Activated CD8-positive, alpha-beta T cell treated with anti-CD3 and anti-CD28 coated beads, Interleukin-2, amount 10 ng/mL, durations not matched to agents 7 days and 5 days (primary cell): ENCODE results near the gene ATG9A. TPM values are rescaled to one million over a fixed set of nuclear protein-coding genes. Genes with fewer than 3 reads are reported as not detected.

Experiments used
- ATAC-seq: fragments of 150-1000 bp; cut with Tn5 transposase; one replicate; pipeline ENCODE4 v1.10.0; 2021; ENCODE audit warnings: moderate library complexity
- CTCF ChIA-PET: fragments of 350-600 bp; sonication (Branson Sonifier 250); formaldehyde crosslinking; loops from one replicate; lab custom pipeline; 2021; ENCODE audit warnings: antibody characterized with exemption; lab: Charles Lee
- POLR2A ChIA-PET: fragments of 350-600 bp; sonication (Branson Sonifier 250); formaldehyde crosslinking; loops from one replicate; lab custom pipeline; 2021; ENCODE audit warnings: antibody characterized with exemption; lab: Charles Lee
- DNase-seq: peaks from one replicate; pipeline ENCODE4 v3.0.0-alpha.2; 2020
- H3K27ac Mint-ChIP-seq: one replicate; pipeline ENCODE4 v1.8.0; 2021; ENCODE audit warnings: mild to moderate bottlenecking, mixed read lengths
- H3K27me3 Mint-ChIP-seq: one replicate; pipeline ENCODE4 v1.8.0; 2021; ENCODE audit warnings: low read depth, mixed read lengths
- H3K36me3 Mint-ChIP-seq: one replicate; pipeline ENCODE4 v1.8.0; 2021; ENCODE audit warnings: low read depth, mixed read lengths
- H3K4me1 Mint-ChIP-seq: one replicate; pipeline ENCODE4 v1.8.0; 2021; ENCODE audit warnings: low read depth, mixed read lengths
- H3K4me3 Mint-ChIP-seq: one replicate; pipeline ENCODE4 v1.8.0; 2021; ENCODE audit warnings: mild to moderate bottlenecking, mixed read lengths
- H3K9me3 Mint-ChIP-seq: one replicate; pipeline ENCODE4 v1.8.0; 2022; ENCODE audit warnings: mixed read lengths; ENCODE audit not compliant: insufficient read depth
- total RNA-seq, 2 experiments: library from RNA; stranded (reverse); gene quantifications; one replicate each; pipeline ENCODE4 v1.2.3, GENCODE V29; 2021

Gene ATG9A
- total RNA-seq, 2 experiments from 2014 or later: 51.7 to 53.8 TPM

- CTCF ChIA-PET: interaction anchor here (0.6 to 3.8 kb wide), 17 partner anchors 9 to 84 kb away, joined by 3 to 41 read pairs (median 7); partner anchors contain the start of genes ABCB6, CNPPD1, NHEJ1 and SLC23A3
- no peak for DNase-seq
- POLR2A ChIA-PET: interaction anchor here (0.6 to 1.5 kb wide), 5 partner anchors 29 to 51 kb away, joined by 3 to 6 read pairs (median 4); partner anchors contain the start of gene CNPPD1
- Mint-ChIP-seq H3K4me1 (peaks cover 61% of the 10 kb centered on the region), H3K27me3 (no peaks in the 10 kb centered on the region), H3K9me3 (no peaks in the 10 kb centered on the region), H3K36me3 (peaks cover 52% of the 10 kb centered on the region), H3K4me3 (no peak overlapping the region), H3K27ac (peak overlapping the region; percentile 81)
- ATAC-seq: no peak
Measured at GRCh38 chr2:219210886-219211362, 18.5 kb downstream of the ATG9A start.

GRCh38 chr2:219210196-219210885 is 19.1 kb downstream of the ATG9A start:
- no peaks in the 10 kb centered on the region for H3K27me3 Mint-ChIP-seq
- no peak overlapping the region for H3K4me3 Mint-ChIP-seq
- peaks cover 52% of the 10 kb centered on the region for H3K36me3 Mint-ChIP-seq
- ATAC-seq (no peak), DNase-seq (no peak)
- POLR2A ChIA-PET: interaction anchor here (1.6 to 5.3 kb wide), 2 partner anchors 34 to 37 kb away, joined by 7 to 49 read pairs; partner anchors contain the start of genes CNPPD1 and RETREG2
- H3K27ac Mint-ChIP-seq: peak overlapping the region; percentile 81
- CTCF ChIA-PET: interaction anchor here (1.2 to 4.6 kb wide), 11 partner anchors 9 to 85 kb away, joined by 4 to 49 read pairs (median 11); partner anchors contain the start of genes ABCB6, CNPPD1, GLB1L and NHEJ1
- H3K4me1 Mint-ChIP-seq: peaks cover 65% of the 10 kb centered on the region
- no peaks in the 10 kb centered on the region for H3K9me3 Mint-ChIP-seq

GRCh38 chr2:219209236-219210195 is 19.9 kb downstream of the ATG9A start:
- Mint-ChIP-seq H3K9me3 (peaks cover 3% of the 10 kb centered on the region), H3K27ac (peak overlapping the region; percentile 81), H3K36me3 (peaks cover 53% of the 10 kb centered on the region), H3K27me3 (no peaks in the 10 kb centered on the region), H3K4me3 (peak overlapping the region; percentile 86), H3K4me1 (peaks cover 63% of the 10 kb centered on the region)
- ATAC-seq: no peak
- ChIA-PET CTCF (interaction anchor here (0.7 to 4.6 kb wide), 10 partner anchors 10 to 86 kb away, joined by 3 to 49 read pairs (median 8); partner anchors contain the start of genes ABCB6, CNPPD1, GLB1L and NHEJ1), POLR2A (interaction anchor here (0.9 to 5.3 kb wide), 8 partner anchors 9 to 45 kb away, joined by 3 to 49 read pairs (median 5); partner anchors contain the start of genes ABCB6, CNPPD1, GLB1L and RETREG2)
- no peak for DNase-seq

GRCh38 chr2:219207884-219208740 is 21.3 kb downstream of the ATG9A start:
- ChIA-PET POLR2A (interaction anchor here (1.2 to 5.3 kb wide), 10 partner anchors 26 to 46 kb away, joined by 3 to 49 read pairs (median 6); partner anchors contain the start of genes CNPPD1, GLB1L, RETREG2 and STK16), CTCF (interaction anchor here (0.7 to 4.6 kb wide), 10 partner anchors 12 to 156 kb away, joined by 3 to 49 read pairs (median 8); partner anchors contain the start of genes ABCB6, CNPPD1, GLB1L and NHEJ1)
- Mint-ChIP-seq H3K4me3 (peak overlapping the region; percentile 86), H3K9me3 (peaks cover 5% of the 10 kb centered on the region), H3K27ac (peak overlapping the region; percentile 96), H3K4me1 (peaks cover 63% of the 10 kb centered on the region), H3K27me3 (no peaks in the 10 kb centered on the region), H3K36me3 (peaks cover 54% of the 10 kb centered on the region)
- no peak for ATAC-seq
- no peak for DNase-seq

- H3K4me3 Mint-ChIP-seq: peak overlapping the region; percentile 86
- peaks cover 62% of the 10 kb centered on the region for H3K4me1 Mint-ChIP-seq
- H3K36me3 Mint-ChIP-seq: peaks cover 52% of the 10 kb centered on the region
Measured at GRCh38 chr2:219207134-219207883, 22.1 kb downstream of the ATG9A start.

GRCh38 chr2:219206328-219207133 is 22.9 kb downstream of the ATG9A start, which contains the start of gene ZFAND2B:
Gene ZFAND2B, plus strand, starts transcription at chr2:219206782. Its CDS starts 206 bp downstream, at chr2:219206988.
- H3K4me1 Mint-ChIP-seq: peaks cover 57% of the 10 kb centered on the region
- ChIA-PET POLR2A (interaction anchor here (0.6 to 5.3 kb wide), 19 partner anchors 9 to 76 kb away, joined by 3 to 49 read pairs (median 6); partner anchors contain the start of genes ABCB6, ANKZF1, ATG9A and CNPPD1), CTCF (interaction anchor here (0.8 to 4.6 kb wide), 17 partner anchors 10 to 330 kb away, joined by 3 to 49 read pairs (median 4); partner anchors contain the start of genes CNPPD1, DNAJB2, NHEJ1 and SLC23A3)
- peak within 1 kb of the TSS; percentile 96 for H3K27ac Mint-ChIP-seq
- DNase-seq (peak; percentile 95), ATAC-seq (peak; percentile 98)
- peaks cover 49% of the 10 kb centered on the region for H3K36me3 Mint-ChIP-seq
- H3K27me3 Mint-ChIP-seq: no peaks in the 10 kb centered on the region
- peak within 1 kb of the TSS; percentile 86 for H3K4me3 Mint-ChIP-seq
- H3K9me3 Mint-ChIP-seq: peaks cover 5% of the 10 kb centered on the region

More at GRCh38 chr2:219207134-219207883, 22.1 kb downstream of the ATG9A start:
- no peak for DNase-seq
- CTCF ChIA-PET: interaction anchor here (1.0 to 4.6 kb wide), 10 partner anchors 10 to 181 kb away, joined by 3 to 49 read pairs (median 12); partner anchors contain the start of genes CNPPD1, NHEJ1 and SLC23A3
- POLR2A ChIA-PET: interaction anchor here (0.7 to 5.3 kb wide), 12 partner anchors 12 to 47 kb away, joined by 3 to 49 read pairs (median 7); partner anchors contain the start of genes ANKZF1, ATG9A, CNPPD1 and GLB1L
- Mint-ChIP-seq H3K27ac (peak overlapping the region; percentile 96), H3K27me3 (no peaks in the 10 kb centered on the region), H3K9me3 (peaks cover 5% of the 10 kb centered on the region)
- no peak for ATAC-seq

GRCh38 chr2:219205981-219206327 is 23.5 kb downstream of the ATG9A start:
- H3K4me1 Mint-ChIP-seq: peaks cover 53% of the 10 kb centered on the region
- H3K27ac Mint-ChIP-seq: peak overlapping the region; percentile 96
- H3K36me3 Mint-ChIP-seq: peaks cover 49% of the 10 kb centered on the region
- H3K27me3 Mint-ChIP-seq: no peaks in the 10 kb centered on the region
- H3K9me3 Mint-ChIP-seq: peaks cover 7% of the 10 kb centered on the region
- ChIA-PET CTCF (interaction anchor here (0.8 to 4.6 kb wide), 16 partner anchors 9 to 330 kb away, joined by 3 to 49 read pairs (median 4); partner anchors contain the start of genes CNPPD1, DNAJB2, NHEJ1 and SLC23A3), POLR2A (interaction anchor here (0.6 to 5.3 kb wide), 17 partner anchors 9 to 75 kb away, joined by 3 to 49 read pairs (median 6); partner anchors contain the start of genes ABCB6, ANKZF1, ATG9A and CNPPD1)
- H3K4me3 Mint-ChIP-seq: peak overlapping the region; percentile 86
- ATAC-seq: no peak
- DNase-seq: no peak

GRCh38 chr2:219205165-219205538 is 24.3 kb downstream of the ATG9A start:
- peak overlapping the region; percentile 55 for H3K27ac Mint-ChIP-seq

More at GRCh38 chr2:219205165-219205538, 24.3 kb downstream of the ATG9A start:
- Mint-ChIP-seq H3K36me3 (peaks cover 50% of the 10 kb centered on the region), H3K9me3 (peaks cover 9% of the 10 kb centered on the region), H3K27me3 (no peaks in the 10 kb centered on the region), H3K4me1 (peaks cover 53% of the 10 kb centered on the region), H3K4me3 (no peak overlapping the region)
- ATAC-seq (no peak), DNase-seq (no peak)
- ChIA-PET POLR2A (interaction anchor here (1.1 to 5.3 kb wide), 3 partner anchors 8 to 29 kb away, joined by 7 to 49 read pairs (median 9); partner anchors contain the start of genes ABCB6, CNPPD1 and RETREG2), CTCF (interaction anchor here (1.1 to 2.0 kb wide), 4 partner anchors 8 to 329 kb away, joined by 3 to 17 read pairs (median 10); partner anchors contain the start of gene CNPPD1)
